Testis (tissue), 5 donors: ENCODE data around the gene LYRM4. TPM values are rescaled to one million over a fixed set of nuclear protein-coding genes. Genes with fewer than 3 reads are reported as not detected.

Experiments
- DNase-seq: peaks from one replicate; pipeline ENCODE4 v3.0.0-alpha.2; 2019
- H3K27ac ChIP-seq, 2 donors: fragments of 200-600 bp; sonication (generic); one replicate each; pipeline ENCODE4 v1.5.1; 2019
- H3K27me3 ChIP-seq: fragments of 200-600 bp; sonication (generic); one replicate; pipeline ENCODE4 v1.5.1; 2019
- H3K36me3 ChIP-seq: fragments of 200-600 bp; sonication (generic); one replicate; pipeline ENCODE4 v1.5.1; 2017; ENCODE audit warnings: low read depth; ENCODE audit errors: missing control alignments
- H3K4me1 ChIP-seq: fragments of 200-600 bp; sonication (generic); one replicate; pipeline ENCODE4 v1.5.1; 2019
- H3K4me3 ChIP-seq, 2 donors: fragments of 200-600 bp; sonication (generic); one replicate each; pipeline ENCODE4 v1.5.1; 2017 to 2019
- H3K9me3 ChIP-seq: fragments of 200-600 bp; sonication (generic); one replicate; pipeline ENCODE4 v1.5.1; 2017
- CTCF ChIP-seq, 3 experiments: fragments of 450-650 bp in 2 of 3; fragments of 200-600 bp in 1 of 3; sonication (generic) in 1 of 3; IDR thresholded peaks; one replicate each; pipeline ENCODE4 v1.5.1; 2016 to 2019; ENCODE audit warnings: antibody characterized with exemption in 3 of 3, mild to moderate bottlenecking in 2 of 3, moderate library complexity in 1 of 3
- POLR2A ChIP-seq: fragments of 450-650 bp; IDR thresholded peaks from one replicate; pipeline ENCODE4 v1.6.1; 2017; ENCODE audit warnings: antibody characterized with exemption, mild to moderate bottlenecking, moderate library complexity
- WGBS, 2 donors: methylation state at CpG; one replicate each; pipeline ENCODE4 v1.1.5; 2018; 5-methylcytosine and 5-hydroxymethylcytosine counted together
- intact Hi-C: fragments of 100-400 bp; cut with DNase I; formaldehyde crosslinking; loops from one replicate; pipeline ENCODE4 v1.15.1; 2023; ENCODE audit warnings: low total_unique reads
- long read RNA-seq, 2 donors: transcript quantifications; one replicate each; lab custom pipeline, GENCODE V29; 2026
- polyA plus RNA-seq: library from polyadenylated mRNA; stranded (reverse); fragments of 350-450 nt; fragmentation: Illumina TruSeq; extraction: RNeasy Lipid Tissue Mini Kit (QIAGEN cat#74804); gene quantifications from one replicate; pipeline ENCODE4 v1.2.3, GENCODE V29; 2014; ENCODE audit warnings: low read depth, low replicate concordance; ENCODE audit not compliant: insufficient read depth
- total RNA-seq, 2 donors: library from RNA; depleted of rRNA; stranded (reverse); fragments of >200 nt; gene quantifications; one replicate each; pipeline ENCODE4 v1.2.3, GENCODE V29; 2016

The LYRM4 gene
- 10 to 100 TPM; 18.5 to 23.0 TPM for total RNA-seq
- polyA plus RNA-seq = 41.8 TPM
- long read RNA-seq, donor 1, full-length matches to known transcripts = 51 of 51 reads
- long read RNA-seq, donor 1, partial matches to known transcripts = 0 of 51 reads
- long read RNA-seq, donor 1, other reads (novel, unspliced or antisense) = 0 of 51 reads
- long read RNA-seq, donor 2, full-length matches to known transcripts = 37 of 37 reads
- long read RNA-seq, donor 2, partial matches to known transcripts = 0 of 37 reads
- long read RNA-seq, donor 2, other reads (novel, unspliced or antisense) = 0 of 37 reads

GRCh38 chr6:5260661-5261544 is at the start of gene LYRM4, which contains the start of gene FARS2:
Gene LYRM4 (minus strand): TSS chr6:5260950. CDS start chr6:5260733, 217 bp downstream.
Gene FARS2 (plus strand): TSS chr6:5261513.
- Histone ChIP-seq H3K4me1 (peaks cover 9% of the 10 kb centered on the region), H3K27ac (peak within 1 kb of the TSS; percentile 81 to 98), H3K36me3 (no peaks in the 10 kb centered on the region), H3K9me3 (no peaks in the 10 kb centered on the region), H3K4me3 (peak within 1 kb of the TSS; percentile 70 to 87), H3K27me3 (no peaks in the 10 kb centered on the region)
- DNase-seq = peak; percentile 92
- WGBS, 2 donors = 0 to 1% methylated on average over 23 to 44 of the region's 85 CpGs
- TF ChIP-seq POLR2A (no peak), CTCF (IDR thresholded peaks at IDR 0.05) (peak in 2 of 3 experiments; percentile 38 to 60)
- intact Hi-C loops = no loop called here

- H3K4me1 ChIP-seq = no peaks in the 10 kb centered on the region
- H3K27ac ChIP-seq = no peak overlapping the region
- intact Hi-C loops = no loop called here
- H3K4me3 ChIP-seq = no peak overlapping the region
- TF ChIP-seq CTCF (IDR thresholded peaks at IDR 0.05) (no peak), POLR2A (no peak)
- DNase-seq = no peak
- H3K9me3 ChIP-seq = no peaks in the 10 kb centered on the region
- H3K36me3 ChIP-seq = no peaks in the 10 kb centered on the region
- no peaks in the 10 kb centered on the region for H3K27me3 ChIP-seq
- 83 to 94% methylated on average over 4 of the region's 4 CpGs for WGBS, 2 donors
These were observed 47.3 kb upstream of the LYRM4 start for GRCh38 chr6:5308066-5308465.

GRCh38 chr6:5307058-5307457 is 46.3 kb upstream of the LYRM4 start:
- DNase-seq = no peak
- no peak overlapping the region for H3K27ac ChIP-seq
- no peaks in the 10 kb centered on the region for H3K27me3 ChIP-seq
- H3K4me1 ChIP-seq = no peaks in the 10 kb centered on the region
- H3K9me3 ChIP-seq = no peaks in the 10 kb centered on the region
- TF ChIP-seq CTCF (IDR thresholded peaks at IDR 0.05) (no peak), POLR2A (no peak)
- H3K4me3 ChIP-seq = no peak overlapping the region
- no peaks in the 10 kb centered on the region for H3K36me3 ChIP-seq
- intact Hi-C loops = no loop called here

- H3K27me3 ChIP-seq = no peaks in the 10 kb centered on the region
- TF ChIP-seq CTCF (IDR thresholded peaks at IDR 0.05) (no peak), POLR2A (no peak)
- no peaks in the 10 kb centered on the region for H3K4me1 ChIP-seq
- intact Hi-C loops = no loop called here
- WGBS, 2 donors = 68 to 79% methylated on average over 5 of the region's 5 CpGs
- no peak overlapping the region for H3K4me3 ChIP-seq
- H3K36me3 ChIP-seq = no peaks in the 10 kb centered on the region
- H3K27ac ChIP-seq = no peak overlapping the region
- H3K9me3 ChIP-seq = no peaks in the 10 kb centered on the region
- DNase-seq = no peak
These were observed 45.3 kb upstream of the LYRM4 start for GRCh38 chr6:5305968-5306626.
